ENCODE measurements around the gene SBF2.
"Not testable (repeated sequence)": the region's sequence is repeated elsewhere in the genome, so short reads cannot be mapped to it uniquely, and the experiment has no call there.

SBF2 gene

DNA sequence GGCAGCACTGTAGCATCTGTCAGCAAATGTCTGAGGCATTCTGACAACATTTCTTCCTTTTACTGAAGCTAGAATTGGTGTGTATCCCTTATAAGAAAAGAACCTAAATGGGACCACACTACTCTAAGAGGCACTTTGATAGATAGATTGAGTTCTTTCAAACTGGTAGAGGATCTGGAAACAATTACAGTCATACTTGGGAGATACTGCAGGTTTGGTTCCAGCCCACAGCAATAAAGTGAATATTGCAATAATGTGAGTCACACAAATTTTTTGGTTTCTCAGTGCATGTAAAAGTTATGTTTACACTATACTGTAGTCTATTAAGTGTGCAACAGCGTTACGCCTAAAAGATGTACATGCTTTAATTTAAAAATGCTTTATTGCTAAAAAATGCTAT lies 96.9 kb downstream of the SBF2 start:
- DNase-seq (ENCODE audit: low spot score): no peak

DNA sequence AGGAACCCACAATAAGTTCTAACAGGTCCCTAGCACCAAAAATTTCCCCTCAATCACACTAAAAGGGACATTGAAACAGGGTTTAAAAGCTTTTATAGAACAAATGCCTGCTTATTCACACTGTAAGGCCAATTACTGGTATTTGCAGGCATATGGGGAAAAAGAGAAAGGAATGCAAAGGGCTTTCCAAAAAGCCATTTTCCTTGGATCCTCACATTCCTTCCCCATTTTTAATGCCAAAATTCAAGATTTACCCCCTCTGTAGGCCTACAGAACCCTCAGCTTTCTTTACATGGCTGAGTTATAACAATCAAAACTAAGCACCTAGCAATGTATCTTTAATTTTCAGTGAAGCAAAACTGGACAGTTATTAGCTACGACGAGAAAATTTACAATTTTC lies 102.0 kb downstream of the SBF2 start:
- no peak for DNase-seq (ENCODE audit: low spot score)

DNA sequence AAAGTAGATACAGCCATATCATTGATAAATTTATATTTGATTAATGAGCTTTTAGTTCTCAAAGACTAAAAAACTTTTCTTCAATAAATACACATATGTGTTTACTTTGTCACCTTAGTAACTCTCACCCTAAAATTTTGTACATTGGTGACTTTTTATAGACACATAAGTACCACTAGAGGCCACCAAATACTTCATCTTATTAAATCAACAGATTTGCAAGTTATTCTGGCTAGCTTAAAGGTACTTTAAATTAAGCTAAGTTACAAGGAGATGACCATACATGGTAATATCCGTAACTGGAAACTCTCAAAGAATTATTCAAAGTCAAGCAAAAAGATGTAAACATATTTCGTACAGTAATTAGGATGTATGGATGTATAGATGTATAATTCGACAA lies 112.2 kb downstream of the SBF2 start:
- no peak for DNase-seq (ENCODE audit: low spot score)

- no peak for DNase-seq (ENCODE audit: low spot score)
Observed at GRCh38 chr11:10164621-10165020, 129.4 kb downstream of the SBF2 start.

GRCh38 chr11:10162222-10162621 lies 131.8 kb downstream of the SBF2 start:
- no peak for DNase-seq (ENCODE audit: low spot score)

- no peak for DNase-seq (ENCODE audit: low spot score)
Observed at GRCh38 chr11:10160350-10160749, 133.7 kb downstream of the SBF2 start.

DNA sequence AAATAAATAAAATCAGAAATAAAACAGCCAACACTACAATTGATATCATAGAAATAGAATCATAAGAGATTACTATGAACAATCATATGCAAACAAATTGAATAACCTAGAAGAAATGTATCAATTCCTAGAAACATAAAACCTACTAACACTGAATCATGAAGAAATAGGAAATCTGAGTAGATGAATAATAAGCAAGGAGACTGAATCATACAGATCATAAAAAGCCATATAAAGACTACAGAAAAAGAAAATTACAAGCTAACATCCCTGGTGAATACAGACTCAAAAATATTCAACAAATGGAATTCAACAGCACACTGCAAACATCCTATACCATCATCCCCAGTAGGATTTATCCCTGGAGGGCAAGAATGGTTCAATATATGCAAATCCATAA lies 135.6 kb downstream of the SBF2 start:
- no peak for DNase-seq (ENCODE audit: low spot score)

DNA sequence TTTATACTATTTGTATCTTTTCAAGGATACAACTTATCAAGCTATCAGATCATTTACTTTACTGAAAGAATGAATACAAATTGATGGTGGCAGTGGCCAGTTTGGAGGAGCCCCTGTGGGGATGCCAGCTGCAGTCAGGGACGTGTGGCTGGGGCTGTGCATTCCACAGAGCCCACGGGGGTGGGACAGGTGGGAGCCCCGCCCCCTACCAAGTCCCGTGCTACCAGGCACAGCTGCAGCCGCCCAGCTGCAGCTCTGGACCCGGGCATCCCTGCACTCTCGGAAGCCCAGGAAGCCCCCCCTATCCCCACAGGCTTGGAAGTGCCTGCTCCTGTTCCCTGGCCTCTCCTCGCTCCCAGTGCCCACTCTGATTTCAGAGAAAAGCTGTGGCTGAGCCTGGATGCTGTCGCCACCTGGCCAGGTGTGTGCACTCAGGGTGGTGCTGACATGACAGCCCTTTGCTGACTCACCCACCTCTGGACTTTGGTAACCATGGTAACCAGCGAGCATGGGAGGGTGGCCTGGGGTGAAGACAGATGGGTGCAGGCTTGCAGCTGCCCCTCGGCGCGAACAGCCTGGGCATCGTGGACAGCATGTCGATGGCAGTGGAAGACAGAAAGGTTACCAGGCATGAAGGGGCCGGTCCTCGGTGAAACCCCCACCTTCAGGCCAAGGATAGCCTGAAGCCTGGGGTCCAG lies 138.1 kb downstream of the SBF2 start:
- DNase-seq (ENCODE audit: low spot score): no peak

DNA sequence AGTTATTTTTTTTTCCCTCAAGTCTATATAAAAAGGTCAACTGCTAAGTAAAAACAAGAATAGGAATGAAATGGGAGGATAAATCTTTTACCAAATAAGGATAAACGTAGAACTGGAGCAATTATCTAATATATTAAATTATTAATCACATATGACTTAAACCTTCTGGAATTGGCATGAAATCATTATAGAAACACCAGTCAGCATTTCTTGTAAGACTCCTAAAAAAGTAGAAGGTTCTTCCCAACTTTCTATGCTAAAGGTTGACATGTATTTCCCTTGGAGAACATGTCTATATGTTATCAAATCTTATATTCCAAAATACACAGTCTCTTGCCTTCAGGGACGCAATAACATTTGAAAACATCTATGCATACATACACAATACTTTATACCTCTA lies 143.2 kb downstream of the SBF2 start:
- no peak for DNase-seq (ENCODE audit: low spot score)

DNA sequence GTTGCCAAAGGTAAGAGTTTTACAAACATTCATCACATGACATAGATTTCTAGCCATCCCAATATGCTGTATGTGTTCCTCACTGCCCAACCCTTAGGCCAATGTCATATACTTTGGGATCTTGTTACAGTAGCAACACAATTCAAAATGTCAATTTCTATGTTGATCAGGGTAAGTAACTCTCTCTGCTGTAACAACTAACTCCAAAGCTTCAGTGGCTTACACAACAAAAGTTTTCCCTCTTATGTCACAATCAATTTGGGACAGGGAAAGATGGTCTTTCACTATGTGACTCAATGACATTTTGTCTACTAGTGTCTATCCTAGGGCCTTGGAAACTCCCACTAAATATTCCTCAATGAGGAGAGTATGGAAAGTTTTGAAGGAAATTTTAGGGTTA lies 144.5 kb downstream of the SBF2 start:
- no peak for DNase-seq (ENCODE audit: low spot score)

GRCh38 chr11:10147195-10147594 lies 146.8 kb downstream of the SBF2 start:
- no peak for DNase-seq (ENCODE audit: low spot score)

DNA sequence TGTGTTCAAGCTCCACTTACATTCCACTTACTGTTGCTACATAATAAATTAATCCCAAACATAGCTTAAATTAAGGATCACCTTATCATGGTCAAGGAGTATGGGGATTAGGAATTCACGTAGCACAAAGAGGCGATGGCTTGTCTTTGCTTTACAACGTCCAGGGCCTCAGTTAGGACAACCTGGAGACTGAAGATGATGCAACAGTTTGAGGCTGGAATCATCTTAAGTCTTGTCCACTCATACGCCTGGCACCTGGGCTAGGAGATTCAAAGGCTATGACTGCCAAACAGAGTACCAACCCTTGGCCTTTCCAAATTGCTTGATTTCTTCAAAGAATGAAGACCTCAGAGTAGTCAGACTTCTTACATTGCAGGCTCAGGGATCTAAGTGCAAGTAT lies 149.1 kb downstream of the SBF2 start:
- DNase-seq (ENCODE audit: low spot score): no peak

DNA sequence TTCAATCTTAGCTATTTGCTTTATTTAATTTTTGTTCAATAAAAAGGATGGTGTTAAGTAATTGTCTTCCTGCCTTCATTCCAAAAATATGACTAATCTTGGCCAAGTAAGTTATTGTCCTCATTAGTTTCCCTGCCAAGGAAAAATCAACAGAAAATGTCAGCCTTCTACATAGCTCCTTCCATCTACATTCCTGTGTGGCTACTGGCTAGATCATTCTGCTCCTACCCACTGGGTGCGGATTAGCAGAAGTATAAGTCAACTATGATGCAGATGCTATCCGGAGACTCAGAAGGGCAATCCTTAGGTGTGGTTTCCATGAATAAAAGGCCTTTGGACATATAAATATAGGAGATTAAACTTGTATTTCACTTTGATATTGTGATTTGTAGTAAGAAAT lies 154.4 kb downstream of the SBF2 start:
- no peak for DNase-seq (ENCODE audit: low spot score)

DNA sequence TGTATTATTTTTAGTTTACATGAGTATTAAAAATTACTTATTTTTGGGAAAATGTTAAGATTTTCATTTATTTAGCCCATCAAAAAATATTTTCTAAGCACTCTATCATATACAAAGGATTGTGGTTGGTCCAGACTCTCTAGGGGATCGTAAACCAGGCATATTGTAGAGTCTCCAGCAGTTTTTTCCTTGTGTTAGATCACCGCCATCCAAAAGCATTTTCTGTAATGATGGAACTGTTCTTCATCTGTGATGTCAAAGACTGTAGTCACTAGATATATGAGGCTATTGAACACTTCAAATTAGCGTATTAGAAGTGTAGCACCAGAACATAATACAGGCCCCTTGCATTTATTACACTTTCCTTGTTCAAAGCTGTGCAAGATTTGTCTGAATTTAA lies 154.9 kb downstream of the SBF2 start:
- no peak for DNase-seq (ENCODE audit: low spot score)

DNA sequence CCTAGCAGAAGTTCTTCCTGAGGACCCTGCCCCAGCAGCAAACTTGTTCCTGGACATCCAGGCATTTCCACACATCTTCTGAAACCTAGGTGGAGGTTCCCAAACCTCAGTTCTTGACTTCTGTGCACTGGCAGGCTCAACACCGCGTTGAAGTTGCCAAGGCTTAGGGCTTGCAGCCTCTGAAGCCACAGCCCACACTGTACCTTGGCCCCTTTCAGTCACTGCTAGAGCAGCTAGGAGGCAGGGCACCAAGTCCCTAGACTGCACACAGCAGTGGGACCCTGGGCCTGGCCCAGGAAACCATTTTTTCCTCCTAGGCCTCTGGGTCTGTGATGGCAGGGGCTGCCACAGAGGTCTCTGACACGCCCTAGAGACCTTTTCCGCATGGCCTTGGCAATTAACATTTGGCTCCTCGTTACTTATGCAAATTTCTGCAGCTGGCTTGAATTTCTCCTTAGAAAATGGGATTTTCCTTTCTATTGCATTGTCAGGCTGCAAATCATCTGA lies 159.0 kb downstream of the SBF2 start:
- DNase-seq (ENCODE audit: low spot score): no peak

DNA sequence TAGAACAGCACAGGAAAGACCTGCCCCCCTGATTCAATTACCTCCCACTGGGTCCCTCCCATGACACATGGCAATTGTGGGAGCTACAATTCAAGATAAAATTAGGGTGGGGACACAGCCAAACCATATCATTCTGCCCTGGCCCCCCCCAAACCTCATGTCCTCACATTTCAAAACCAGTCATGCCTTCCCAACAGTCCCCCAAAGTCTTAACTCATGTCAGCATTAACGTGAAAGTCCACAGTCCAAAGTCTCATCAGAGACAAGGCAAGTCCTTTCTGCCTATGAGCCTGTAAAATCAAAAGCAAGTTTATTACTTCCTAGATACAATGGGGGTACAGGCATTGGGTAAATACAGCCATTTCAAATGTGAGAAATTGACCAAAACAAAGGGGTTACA lies 159.8 kb downstream of the SBF2 start:
- not testable (repeated sequence) for DNase-seq (ENCODE audit: low spot score)

- DNase-seq (ENCODE audit: low spot score): not testable (repeated sequence)
Observed at GRCh38 chr11:10133251-10133650, 160.8 kb downstream of the SBF2 start.

DNA sequence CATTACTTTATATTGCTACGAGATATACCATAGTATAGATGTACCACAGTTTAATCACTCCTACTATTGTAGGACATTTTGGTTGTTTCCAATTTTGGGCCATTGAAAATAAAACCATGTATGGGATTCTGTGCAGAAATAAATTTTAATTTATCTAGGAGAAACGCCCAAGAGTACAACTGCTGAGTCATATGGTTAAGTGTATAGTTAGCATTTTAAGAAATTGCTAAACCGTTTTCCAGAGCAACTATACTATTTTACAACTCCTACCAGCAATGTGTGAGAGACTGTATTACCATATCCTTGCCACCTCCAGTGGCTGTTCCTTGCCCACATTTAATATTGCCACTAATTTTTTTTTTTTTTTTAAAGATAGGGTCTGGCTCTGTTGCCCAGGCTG lies 163.1 kb downstream of the SBF2 start:
- DNase-seq (ENCODE audit: low spot score): no peak

DNA sequence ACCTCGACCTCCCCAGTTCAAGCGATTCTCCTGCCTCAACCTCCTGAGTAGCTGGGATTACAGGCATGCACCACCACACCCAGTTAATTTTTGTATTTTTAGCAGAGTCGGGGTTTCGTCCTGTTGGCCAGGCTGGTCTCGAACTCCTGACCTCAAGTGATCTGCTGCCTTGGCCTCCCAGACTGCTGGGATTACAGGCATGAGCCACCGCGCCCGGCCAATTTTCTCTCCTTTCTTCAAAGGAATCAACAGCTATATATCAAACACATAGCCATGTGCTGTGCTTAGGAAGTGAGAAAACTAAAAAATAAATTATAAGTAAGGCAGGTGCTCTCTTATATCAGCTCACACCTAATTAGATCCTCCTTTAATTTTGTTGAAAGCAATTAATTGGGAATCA lies 164.8 kb downstream of the SBF2 start:
- DNase-seq (ENCODE audit: low spot score): not testable (repeated sequence)

DNA sequence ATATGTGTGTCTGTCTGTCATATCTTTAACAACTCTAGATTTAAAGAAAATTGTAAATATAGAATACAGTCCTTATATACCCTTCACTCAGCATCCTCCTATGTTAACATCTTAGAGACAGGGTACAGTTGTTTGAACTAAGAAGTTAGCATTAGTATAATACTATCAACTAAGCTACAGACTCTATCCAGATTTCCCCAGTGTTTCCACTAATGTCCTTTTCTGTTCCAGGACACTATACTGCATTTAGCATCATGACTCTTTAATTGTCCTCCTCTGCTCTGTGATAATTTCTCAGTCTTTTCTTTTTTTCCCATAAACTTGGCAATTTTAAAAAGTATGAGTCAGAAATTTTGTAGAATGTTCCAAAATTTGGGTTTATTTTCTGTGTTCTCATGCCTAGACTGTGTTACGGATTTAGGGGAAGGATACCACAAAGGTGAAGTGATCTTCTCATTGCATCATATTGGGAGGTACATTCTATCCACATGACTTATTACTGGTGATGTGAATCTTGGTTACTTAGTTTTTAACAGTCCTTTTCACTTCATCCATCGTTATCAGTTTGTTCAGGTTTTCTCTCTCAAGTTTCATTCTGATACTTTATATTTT lies 168.4 kb downstream of the SBF2 start:
- DNase-seq (ENCODE audit: low spot score): no peak

DNA sequence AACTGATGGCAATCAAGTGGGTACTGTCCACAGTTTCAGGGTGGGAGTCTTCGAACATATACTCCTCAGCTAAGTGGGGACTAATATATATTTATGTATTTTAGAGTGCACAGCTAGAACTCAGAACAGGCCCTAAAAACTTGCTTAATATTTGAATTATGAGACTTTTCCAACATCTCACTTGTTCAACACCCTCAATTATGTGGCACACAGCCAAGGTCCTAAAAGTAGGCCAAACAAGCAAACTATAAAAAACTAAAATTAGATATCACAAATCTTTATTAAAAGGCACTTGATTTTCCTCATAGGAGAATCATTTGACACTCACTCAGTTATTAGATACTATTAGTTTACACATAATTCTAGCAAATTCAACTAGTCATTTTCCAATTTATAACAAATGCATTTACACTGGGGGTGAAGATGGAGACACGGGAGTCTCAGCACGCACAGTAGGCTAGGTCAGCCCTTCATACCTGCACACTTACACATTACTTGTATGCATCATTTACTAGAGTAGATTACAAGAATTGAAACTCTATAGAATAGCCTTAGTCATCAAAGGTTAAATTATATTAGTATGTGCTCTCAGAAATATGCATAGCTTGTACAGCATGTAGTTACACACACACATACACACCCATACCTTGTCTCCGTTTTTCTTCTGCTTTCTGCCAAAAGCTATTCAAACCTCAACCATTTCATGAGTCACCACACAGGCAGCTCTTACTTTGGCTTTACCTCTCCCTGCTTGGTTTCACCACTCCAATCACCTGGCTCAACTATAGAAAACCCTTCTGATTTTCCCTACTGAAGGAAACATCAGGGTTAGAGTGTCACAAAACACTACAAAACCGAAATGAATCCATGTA lies 171.5 kb downstream of the SBF2 start:
- no peak for DNase-seq (ENCODE audit: low spot score)

- DNase-seq (ENCODE audit: low spot score): no peak
Observed at GRCh38 chr11:10118865-10119264, 175.2 kb downstream of the SBF2 start.

Measured in CD4-positive, alpha-beta T cell treated with Interleukin-6 at 100 ng/mL for 8 hours (primary cell).